Endometrial microvascular endothelial cells (primary cell): ENCODE measurements around the gene KRTAP10-1. TPM values are rescaled to one million over a fixed set of nuclear protein-coding genes. Genes with fewer than 3 reads are reported as not detected.
"Not testable (repeated sequence)": the region's sequence is repeated elsewhere in the genome, so short reads cannot be mapped to it uniquely, and the experiment has no call there.

Experiments
- in situ Hi-C: cut with HindIII; loops from 2 replicates; pipeline ENCODE4 v1.10.0; 2017; ENCODE audit warnings: low sequenced_read_pairs, low pct_unique_long_range_greater_than_20kb; ENCODE audit errors: inconsistent ontology term
- total RNA-seq: library from RNA; depleted of rRNA; stranded (reverse); fragments of >200 nt; gene quantifications from one replicate; pipeline ENCODE4 v1.2.3, GENCODE V29; 2015; ENCODE audit errors: inconsistent ontology term

The KRTAP10-1 gene
- total RNA-seq, 1 donor from 2014 or later = not detected

DNA sequence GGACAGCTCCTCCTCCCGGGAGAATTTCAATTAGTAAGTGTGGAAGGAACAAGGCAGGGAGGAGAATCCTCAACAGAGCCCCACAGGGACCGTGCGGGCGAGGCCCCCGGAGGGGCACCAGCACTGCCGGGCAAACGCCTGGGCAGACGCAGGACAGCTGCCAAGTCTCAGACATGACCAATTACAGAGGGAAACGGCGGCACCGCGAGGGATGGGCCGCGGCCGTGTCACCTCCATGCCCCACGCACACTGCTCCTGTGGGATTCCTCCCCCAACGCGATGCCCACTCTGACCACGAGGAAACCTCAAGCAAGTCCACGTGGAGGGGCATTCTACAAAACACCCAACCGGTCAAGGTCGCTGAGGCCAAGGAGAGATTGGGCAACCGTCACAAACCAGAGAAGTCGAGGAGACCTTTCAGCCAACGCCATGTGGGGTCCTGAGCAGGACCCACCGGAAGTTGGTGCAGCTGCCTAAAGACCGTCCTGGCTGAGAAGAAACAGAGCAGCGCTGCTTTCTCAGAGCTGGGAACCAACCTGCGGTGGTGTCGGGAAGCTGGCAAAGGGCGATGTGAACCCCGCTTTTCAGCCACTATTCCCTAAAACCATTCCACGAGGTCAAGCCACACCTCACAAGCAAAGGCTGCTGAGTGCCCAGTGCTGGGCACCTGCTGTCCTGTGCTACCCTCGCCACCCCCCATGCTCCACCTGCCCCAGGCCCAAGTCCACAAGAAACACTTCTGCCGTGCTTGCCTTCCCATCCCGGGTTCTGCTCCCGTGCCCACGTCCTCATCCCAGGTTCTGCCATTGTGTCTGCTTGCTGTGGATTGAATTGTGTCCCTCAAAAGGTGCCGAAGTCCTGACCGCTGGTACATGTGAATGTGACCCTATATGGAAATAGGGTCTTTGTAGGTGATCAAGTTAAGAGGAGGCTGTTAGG lies 32.1 kb upstream of the KRTAP10-1 start:
- in situ Hi-C loops = no loop called here

DNA sequence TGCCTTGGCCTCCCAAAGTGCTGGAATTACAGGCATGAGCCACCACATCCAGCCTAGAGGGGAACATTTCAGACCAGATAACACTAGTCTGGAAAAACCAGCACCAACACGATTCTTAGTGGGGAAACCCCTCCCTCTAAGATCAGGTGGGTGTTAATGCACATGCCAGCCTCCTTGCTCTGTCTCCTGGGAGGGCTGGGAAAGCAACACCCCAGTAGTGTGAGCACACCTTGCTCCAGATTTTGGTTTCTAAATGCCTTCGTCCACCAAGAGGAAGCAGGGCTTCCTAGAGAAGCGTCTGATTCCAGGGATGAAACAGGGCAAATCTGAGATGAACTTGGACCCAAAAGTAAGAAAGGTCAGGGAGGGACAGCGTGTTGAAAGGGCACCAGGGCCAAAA lies 31.3 kb upstream of the KRTAP10-1 start:
- in situ Hi-C loops = no loop called here

DNA sequence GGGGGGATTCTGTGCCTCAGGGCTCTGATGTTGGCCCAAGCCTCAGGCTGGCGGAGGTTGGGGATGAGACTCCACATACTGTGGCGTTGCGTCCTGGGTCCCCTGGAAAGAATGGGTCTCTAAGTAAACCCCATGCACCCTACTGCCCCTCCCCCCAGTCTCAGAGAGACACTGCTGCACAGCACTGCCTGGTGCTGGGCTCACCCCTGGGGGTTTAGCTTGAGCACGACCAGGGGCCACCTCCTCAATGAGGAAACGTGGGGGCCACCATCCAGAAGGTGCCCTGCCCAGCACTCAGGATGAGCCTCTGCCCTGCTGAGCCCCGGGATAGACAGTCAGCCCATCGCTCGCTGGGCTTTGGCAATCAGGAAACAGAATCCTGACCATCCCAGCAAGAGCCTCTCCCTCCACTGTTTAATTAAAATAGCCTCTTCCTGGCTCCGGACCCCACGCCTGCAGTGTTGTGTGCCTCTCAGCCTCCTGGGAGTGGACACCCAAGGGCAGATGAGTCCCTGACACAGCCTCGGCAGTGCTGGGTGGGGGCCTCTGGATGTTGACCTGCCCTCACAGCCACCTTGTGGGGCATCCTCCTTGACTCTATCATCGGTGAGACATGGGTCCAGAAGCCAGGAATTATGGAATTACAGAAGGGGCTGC lies 30.0 kb upstream of the KRTAP10-1 start:
- in situ Hi-C loops = no loop called here

DNA sequence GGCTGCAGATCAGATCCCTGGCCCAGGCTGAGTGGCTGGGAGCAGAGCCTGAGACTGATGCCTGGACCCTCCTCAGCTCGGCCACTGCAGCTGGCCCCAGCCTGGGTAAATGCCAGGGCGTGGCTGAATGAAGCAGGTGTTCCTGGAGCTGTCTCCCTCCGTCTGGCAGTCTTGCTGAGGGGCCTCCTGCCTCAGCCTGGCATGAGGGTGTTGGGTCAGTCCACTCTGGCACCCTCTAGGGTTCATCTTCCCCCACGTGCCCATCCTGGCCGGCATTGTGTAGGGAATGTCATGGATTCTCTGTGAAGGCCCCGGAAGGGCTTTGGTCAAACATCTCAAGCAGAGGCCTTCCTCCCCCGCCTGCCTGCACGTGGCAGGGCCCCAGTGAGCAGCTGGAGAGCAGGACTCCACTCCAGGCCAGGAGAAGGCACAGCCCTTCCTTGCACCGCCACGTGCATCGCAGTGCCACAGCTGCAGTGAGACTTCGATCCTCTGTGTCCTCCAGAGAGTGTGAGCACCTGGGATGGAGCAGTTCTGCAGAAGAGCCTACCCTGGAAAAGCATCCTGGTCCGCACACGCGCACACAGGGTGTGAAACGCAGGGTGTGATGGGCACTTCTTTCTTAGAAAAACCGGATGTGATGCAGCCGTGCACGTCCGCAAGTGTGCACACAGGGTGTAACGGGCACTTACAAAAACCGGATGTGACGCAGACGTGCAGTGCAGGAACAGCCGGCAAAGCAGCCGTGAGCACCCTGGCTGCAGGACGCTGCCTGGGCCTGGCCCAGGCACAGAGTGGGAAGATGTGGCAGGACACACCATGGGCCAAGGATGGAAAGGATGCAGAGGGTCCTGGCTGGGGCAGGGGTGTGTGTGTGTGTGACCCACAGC lies 28.9 kb upstream of the KRTAP10-1 start:
- in situ Hi-C loops = no loop called here

DNA sequence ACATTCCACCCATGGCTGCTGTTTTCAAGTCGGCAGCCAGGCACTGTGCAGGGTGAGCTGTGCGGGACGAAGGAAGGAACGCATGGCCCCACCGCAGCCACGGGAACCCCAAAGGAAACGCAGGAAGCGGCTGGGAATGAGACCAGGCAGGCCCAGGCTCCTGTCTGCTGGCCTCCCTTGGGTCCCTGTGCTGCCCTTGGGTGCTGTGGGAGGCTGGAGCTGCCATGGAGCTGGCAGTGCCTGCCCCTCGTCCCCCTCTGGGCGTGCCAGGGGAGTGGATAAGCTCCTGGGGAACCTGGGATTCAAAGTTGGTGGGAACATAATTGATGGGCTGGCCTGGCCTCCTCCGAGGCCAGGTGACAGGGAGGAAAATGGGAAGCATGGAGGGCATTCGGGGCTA lies 28.3 kb upstream of the KRTAP10-1 start:
- in situ Hi-C loops = no loop called here

DNA sequence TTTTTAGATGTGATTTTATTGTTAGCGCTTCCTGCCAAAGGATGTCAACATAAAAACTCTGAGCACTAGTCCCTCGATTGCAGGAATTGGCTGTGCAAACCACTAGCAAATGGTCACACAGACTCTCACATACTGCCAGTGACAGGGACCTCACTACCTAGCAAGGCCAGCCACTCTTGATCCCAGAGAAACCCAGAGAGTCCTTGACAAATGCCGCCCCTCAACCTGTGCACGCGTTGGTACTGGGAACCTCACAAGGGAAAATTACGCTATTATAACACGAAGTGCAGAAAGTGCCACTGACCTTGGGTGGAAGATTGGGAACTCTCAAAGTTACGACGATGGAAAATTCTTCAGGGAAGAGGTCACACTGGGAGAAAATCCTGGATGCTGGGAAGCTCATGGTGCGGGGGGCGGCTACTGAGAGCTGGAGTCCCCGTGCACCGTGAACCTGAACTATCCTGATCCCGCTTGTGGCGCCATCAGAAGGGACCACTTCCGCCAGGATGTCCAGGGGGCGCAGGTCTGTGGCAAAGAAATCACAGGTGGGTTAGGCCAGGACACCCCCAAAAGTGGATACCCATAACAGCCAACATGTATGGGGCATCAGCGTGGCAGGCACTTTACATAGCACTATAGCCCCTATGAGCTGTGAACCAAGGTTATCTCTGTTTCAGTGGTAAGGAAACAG lies 27.6 kb upstream of the KRTAP10-1 start:
- in situ Hi-C loops = no loop called here

DNA sequence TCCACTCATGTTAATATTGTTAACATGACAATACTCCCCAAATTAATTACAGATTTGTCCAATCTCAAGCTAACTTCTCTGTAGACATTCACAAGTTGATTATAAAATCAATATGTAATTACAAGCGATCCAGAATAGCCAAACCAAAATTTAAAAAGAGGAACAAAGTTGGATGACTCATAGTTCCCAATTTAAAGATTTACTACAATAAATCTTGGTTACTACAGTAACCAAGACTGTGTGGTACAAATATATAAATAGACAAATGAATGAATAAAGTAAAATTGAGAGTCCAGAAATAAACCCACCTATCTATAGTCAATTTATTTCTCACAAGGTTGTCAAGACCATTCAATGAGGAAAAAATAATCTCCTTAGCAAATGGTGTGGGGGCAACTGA lies 26.4 kb upstream of the KRTAP10-1 start:
- in situ Hi-C loops = no loop called here

DNA sequence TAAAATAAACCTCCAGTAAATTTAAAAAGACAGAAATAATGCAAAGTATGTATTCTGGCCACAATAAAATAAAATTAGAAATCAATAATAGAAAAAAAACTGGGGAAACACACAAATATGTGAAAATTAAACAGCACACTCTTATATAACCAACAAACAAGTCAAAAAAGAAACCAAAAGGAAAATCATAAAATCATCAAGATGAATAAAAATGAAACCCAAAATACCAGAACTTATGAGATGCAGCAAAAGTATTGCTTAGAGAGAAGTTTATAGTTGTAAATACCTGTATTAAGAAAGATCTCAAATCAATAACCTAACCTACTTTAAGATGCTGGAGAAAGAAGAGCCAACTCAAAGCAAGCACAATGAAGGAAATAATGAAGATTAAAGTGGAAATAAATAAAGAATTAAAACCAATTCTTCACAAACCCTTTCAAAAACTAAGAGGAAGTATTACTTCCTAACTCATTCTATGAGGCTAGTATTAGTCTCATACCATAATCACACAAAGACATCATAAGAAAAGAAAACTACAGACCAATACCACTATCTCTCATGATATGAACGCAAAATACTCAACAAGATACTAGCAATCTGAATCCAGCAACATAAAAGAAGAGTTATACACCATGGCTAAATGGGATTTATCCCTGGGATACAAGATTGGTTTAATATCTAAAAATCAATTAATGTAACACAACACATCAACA lies 25.0 kb upstream of the KRTAP10-1 start:
- in situ Hi-C loops = no loop called here

DNA sequence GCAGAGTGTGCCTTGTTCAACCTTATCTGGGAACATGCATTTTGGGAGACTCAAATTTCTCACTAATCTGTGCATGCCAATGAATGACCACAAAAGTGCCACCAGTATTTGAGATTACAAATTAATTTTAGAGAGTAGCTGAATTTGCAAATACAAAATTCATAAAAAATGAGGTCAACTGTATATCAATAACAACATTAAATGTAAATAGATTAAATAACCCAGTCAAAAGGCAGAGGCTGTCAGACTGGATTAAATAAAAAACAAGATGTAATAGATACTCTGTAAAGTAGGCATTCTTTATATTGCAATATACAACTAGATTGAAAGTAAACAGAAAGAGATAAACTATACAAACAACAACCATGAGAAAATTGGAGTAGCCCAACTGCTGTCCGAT lies 24.1 kb upstream of the KRTAP10-1 start:
- in situ Hi-C loops = no loop called here

DNA sequence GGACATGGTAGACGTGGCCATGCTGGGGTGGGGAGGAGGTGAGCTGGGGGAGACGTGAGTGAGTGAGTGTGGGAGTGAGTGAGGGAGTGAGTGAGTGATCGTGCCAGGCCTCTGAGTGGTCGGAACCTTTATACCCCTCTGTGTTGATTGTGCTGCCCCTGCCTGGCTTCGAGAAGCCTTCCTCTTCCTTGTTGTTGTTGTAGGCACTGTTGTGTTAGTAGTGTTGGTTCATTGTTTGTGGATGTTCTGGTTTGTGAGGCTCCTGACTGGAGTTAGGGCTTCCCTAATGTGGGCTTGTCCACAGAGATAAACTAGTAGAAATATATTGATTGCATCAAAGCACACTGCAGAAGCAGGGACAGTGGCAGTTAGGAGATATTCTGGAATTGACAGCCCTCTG lies 18.7 kb upstream of the KRTAP10-1 start, which contains the start of gene KRTAP10-3:
KRTAP10-3 (minus strand) TSS at position 101 of the 400 bp plus-strand sequence; CDS start at position 21, 80 bp downstream.
- in situ Hi-C loops = no loop called here

DNA sequence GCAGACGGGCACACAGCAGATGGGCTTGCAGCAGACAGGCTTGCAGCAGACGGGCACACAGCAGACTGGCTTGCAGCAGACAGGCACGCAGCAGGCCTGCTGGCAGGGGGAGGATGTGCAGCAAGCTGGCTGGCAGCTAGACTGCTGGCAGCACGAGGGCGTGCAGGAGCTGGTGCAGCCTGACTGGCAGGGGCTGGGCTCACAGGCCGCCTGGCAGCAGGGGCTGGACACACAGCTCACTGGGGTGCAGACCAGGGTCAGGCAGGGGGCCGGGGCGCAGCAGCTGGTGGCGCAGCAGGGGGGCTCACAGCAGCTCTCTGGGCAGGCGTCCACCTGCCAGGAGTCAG lies 18.3 kb upstream of the KRTAP10-1 start:
- in situ Hi-C loops = not testable (repeated sequence)

DNA sequence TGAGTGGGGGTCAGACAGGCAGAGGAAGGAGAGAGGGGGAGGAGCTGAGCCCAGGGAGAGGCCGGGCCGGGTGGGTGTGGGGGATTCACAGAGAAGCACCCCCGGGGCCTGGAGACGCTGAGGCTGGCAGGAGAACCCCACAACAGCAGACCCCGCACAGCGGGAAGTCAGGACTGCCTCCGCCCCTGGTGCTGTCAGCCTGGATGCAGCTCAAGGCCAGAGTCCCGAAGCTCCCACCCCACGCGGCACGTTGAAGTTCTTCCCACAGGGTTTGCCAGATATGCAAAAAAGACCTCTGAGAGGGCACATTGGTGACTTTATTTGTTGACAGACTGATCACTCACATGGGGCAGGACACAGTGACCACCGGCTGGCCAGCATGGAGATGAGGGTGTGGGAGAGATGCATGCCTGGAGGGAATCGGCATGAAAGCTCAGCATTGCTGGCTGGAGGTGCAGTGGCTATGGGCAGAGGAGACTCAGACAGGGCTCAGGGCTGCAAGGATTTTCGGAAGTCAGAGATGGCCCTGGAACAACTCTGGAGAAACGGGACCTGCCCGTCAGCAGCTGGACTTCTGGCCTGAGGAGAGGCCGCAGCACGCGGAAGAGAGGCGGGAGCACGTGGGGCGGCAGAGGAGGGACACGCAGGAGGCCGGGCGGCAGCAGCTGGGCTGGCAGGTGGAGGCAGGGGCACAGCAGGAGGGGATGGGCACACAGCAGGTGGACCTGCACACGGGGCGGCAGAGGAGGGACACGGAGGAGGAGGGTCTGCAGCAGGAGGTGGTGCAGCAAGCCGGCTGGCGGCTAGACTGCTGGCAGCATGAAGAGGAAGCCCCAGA lies 17.7 kb upstream of the KRTAP10-1 start:
- in situ Hi-C loops = no loop called here

DNA sequence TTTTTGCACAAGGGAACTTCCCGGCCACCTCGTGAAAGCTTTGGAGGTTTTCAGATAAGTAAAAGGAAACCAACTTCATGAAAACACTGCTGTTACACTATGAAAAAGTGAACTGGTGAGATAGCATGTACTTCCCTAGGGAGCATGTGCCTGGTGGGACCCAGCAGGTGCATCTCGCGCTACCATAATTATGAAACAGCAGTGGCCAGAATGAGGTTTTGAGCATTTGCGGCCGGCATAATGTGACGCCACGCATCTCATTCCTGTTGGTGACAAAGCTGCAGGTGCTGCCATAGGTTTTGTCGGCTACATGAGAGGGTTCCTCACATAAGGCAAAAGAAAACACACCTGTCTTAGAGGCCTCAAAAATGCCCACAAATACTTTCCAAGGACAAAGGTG lies 16.9 kb upstream of the KRTAP10-1 start:
- in situ Hi-C loops = no loop called here

DNA sequence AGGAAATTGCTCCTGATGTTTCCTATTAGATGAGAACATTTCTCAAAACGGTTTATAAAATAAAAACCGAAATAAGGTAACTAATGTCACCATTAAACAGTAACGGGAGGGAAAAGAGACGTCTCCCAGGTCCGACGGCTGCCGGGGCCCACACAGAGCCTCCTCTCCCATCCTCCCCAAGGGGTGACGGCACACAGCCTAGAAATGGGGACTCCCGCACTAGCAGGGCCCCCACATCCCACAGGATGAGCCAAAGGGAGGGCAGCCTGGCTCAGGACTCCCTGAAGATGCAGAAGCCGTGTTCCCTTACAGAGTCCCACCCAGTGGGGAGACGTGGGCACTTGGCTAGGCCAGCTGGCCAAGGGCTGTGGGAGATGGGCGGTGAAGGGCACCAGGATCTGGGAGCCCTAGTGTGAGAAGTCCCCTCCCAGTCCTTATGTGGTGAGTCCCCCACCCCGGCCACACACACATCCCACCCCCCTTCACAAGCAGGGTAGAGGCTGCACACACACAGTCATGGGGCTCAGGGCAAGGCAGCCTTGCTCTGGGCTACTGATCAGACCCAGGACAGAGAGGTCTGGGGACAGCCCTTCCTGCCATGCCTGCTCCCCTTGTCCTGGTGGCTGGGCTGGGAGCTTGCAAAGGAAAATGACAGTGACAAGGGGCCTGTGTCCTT lies 15.3 kb upstream of the KRTAP10-1 start:
- in situ Hi-C loops = no loop called here

DNA sequence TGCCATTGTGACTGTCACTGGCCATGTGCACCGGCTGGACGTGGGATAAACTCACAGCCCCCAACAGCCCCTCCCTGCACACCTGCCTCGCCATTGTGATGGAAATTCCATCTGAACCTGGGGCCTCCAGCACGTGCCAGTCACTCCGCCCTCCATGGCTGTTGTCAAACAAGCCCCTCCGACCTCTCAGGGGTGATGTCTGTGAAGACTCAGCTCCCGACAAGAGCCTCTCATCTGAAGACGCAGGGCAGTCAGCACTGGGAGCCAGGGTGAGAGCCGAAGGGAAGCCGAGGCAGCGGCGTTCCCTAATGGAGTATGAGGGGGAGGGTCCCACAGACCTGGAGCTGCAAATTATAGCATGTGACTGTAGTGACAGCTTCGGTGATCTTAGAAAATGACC lies 12.7 kb upstream of the KRTAP10-1 start:
- in situ Hi-C loops = no loop called here

DNA sequence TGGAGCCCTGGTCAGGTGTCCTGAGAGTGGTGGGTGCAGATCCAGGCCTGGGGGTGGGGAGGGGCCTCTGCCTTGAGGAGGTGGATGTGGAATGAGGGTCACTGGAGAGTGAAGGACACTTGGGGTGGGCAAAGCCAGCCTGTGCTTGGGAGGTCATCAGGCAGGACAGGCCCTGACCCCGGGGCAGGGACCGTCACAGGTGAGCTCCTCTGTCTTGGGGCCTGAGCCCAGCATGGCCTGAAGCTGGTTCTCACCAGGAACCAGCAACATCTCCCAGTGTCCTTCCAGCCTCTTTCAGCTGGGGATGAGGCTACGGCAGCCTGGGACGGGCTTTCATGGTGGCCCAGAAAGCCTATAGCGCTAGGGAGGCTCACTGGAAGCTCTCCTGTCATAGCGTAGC lies 12.1 kb upstream of the KRTAP10-1 start:
- in situ Hi-C loops = no loop called here
